Activated CD4-positive, alpha-beta T cell treated with anti-CD3 and anti-CD28 coated beads, Interleukin-2, amount 50 U/mL, for 1 hour (primary cell): Measurements from ENCODE around the gene TMEM221.

Experiments
- DNase-seq: peaks from one replicate; pipeline ENCODE4 v3.0.0-alpha.2; 2020

Gene TMEM221

DNA sequence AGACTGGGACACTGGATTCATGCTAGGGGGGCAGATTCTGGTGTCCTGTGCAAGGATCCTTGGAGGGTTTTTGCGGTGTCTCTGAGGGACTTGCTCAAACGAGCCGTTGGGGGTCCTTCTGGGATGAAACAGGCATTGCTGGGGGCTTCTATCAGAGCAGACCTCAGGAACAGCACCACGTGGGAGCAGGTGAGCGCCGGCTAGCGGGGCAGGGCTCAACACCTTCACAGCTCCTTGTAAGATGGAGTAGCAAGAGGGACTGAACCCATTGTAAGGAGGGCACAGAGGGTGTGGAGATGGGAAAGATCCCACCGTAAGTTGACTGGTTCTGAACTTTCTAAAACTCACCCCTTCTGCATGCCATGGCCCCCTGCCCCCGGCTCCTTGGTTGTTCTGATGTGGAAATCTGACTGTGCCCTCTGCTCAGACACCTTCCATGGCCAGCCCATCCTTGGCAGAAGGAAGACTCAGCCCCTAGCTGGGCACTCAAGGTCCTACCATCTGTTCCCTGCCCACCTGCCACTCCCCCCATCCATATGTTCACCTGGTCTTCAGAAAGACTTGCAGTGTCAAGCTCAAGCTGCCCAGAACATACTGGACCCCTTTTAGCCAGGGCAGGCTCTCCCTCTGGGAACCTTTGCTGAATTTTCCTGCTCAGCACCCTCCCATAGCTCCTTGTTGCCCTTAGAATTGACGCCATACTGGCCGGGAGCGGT is 23.1 kb upstream of the TMEM221 start:
- no peak for DNase-seq

DNA sequence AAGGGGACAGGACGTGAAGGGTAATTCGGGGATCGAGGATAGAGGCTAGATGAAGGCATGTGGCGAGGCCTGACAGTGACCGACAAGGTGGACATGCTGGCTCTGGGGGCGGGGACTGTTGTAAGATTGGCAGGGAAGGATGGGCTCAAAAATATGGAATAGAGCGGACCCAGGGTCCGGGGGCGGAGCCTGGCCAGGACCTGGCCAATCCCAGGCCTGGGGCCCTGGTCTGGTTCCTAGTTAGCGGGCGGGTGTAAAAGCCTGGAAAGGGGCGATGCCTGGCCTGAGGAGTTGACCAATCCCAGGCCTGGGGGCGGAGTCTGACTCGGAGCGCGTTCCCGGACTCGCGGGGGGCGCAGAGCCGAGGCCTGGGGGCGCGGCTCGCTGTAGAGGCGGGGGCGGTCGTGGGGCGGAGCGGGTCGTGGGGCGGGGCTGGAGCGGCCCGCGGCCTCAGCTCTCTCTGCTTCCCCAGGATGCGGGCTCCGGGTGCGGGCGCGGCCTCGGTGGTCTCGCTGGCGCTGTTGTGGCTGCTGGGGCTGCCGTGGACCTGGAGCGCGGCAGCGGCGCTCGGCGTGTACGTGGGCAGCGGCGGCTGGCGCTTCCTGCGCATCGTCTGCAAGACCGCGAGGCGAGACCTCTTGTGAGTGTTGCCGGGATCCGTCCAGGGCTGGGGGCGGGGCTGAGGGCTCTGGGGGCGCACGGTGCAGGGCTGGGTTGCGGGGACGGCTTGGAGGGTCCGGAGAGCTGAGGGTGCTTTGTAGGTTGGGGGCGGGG is 21.8 kb upstream of the TMEM221 start, which contains the start of gene SLC27A1:
Gene SLC27A1 (plus strand): TSS at position 457 of the 774 bp plus-strand sequence. CDS start 17 bp downstream, at position 474.
- DNase-seq = peak; percentile 86

DNA sequence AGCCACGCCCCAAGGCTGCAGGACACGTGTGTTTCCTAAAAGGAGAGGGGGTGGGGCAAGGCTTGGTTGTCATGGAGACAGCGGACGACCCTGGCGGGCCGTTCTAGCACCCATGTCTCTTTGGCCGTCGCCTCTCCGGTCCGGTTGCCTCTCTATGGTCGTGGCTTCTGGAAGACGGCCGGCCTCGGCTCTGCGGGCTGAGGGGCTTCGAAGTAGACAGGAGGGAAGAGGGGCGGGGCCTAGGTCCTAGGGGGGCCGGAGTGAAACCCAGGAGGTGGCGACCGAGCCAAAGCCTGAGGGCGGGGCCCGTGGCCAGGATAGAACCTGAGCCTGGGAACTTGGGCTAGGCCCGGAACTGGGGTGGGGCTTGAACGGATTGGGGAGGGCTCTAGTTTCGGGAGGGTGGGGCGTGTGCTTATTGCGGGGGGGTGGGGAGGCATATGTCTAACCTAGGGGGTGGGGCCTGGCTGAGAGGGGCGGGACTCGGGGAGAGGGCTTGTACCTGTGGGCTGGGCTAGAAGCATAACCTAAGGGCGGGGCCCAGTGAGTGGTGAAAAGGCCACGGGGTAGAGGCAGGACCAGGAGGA is 21.1 kb upstream of the TMEM221 start:
- peak; percentile 94 for DNase-seq

DNA sequence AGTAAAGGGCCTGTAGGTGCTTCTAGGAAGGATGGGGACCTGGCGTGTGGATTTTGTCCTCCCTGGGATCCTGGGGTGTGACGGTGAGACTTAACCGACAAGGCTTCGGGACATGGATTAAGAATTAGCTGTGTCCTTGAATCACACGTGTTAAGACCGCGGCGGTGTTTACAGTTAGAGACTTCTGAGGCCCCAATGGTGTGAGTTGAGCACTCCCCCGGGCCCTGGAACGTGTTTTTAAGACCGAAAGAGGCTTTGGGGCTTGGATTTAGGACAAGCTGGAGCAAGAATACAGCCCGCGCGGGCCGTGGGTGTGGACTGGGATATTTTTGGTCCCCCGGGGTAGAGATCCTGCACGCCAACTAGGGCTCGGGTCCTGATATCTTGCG is 20.6 kb upstream of the TMEM221 start:
- peak; percentile 13 for DNase-seq

DNA sequence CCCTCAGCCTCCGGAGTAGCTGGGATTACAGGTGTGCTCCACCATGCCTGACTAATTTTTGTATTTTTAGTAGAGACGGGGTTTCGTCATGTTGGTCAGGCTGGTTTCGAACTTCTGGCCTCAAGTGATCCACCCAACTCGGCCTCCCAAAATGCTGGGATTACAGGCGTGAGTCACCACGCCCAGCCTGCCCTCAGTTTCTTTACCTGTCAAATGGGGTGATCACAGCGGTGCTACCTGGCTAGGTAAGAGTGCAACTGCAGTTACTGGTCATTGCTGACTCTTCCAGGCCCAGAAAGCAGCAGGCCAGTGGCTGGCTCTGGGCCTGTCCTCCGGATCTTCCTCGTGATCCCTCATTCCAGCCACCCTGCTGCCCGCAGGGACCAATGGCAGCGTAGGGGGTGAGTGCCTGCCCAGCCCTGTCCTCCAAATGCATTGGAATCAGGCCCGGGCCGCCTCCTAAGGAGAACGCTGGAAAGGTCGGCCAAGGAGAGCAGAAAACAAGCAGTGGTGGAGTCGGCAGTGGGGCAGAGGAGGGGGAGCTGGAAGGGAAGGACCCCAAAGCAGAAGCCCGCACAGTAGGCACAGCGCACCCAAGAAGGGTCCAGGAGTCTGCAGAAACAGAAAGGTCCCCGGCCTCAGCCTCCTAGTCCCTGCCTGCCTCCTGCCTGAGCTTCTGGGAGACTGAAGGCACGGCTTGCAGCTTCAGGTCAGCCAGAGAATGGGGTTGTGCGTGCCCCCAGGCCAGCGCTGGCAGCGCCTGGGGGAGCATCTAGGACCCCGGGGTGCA is 20.0 kb upstream of the TMEM221 start:
- DNase-seq = no peak

DNA sequence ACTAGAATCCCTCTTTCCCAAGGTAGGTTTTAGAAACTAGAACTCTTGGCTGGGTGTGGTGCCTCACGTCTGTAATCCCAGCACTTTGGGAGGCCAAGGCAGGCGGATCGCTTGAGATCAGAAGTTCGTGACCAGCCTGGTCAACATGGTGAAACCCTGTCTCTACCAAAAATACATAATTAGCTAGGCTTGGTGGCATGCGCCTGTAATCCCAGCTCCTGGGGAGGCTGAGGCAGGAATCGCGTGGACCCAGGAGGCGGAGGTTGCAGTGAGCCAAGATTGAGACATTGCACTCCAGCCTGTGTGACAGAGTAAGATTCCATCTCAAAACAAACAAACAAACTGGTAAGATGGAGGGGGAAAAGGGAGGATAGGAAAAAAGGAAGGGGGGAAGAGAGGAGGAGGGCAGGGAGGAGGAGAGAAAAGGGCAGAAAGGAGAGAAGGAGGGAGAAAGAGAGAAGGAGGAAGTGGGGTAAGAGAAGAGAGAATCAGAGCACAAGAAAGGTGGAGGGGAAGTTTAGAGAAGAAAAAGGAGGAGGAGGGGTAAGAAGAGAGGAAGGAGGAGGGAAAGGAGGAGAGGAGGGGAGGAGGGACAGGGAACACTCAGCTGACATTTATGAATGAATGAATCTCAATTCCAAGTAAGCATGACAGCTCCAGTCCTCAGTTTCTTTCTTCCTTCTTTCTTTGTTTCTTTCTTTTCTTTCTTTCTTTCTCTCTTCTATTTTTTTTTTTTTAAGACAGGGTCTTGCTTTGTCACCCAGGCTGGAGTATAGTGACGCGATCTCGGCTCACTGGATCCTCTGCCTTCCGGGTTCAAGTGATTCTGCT is 19.2 kb upstream of the TMEM221 start:
- no peak for DNase-seq

DNA sequence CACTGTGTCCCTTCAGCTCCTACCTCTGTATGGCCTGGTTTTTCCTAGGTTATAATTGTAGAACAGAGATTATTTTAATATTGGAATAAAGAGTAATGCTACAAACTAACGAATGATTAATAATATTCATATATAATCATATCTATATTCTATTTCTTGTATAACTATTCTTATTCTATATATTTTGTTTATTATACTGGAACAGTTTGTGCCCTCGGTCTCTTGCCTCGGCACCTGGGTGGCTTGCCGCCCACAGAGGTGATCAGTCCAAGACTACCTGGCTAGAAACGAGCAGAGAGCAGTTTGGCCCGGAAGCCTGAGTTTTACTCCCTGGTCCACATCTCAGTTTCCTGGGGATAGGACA is 18.0 kb upstream of the TMEM221 start:
- no peak for DNase-seq

DNA sequence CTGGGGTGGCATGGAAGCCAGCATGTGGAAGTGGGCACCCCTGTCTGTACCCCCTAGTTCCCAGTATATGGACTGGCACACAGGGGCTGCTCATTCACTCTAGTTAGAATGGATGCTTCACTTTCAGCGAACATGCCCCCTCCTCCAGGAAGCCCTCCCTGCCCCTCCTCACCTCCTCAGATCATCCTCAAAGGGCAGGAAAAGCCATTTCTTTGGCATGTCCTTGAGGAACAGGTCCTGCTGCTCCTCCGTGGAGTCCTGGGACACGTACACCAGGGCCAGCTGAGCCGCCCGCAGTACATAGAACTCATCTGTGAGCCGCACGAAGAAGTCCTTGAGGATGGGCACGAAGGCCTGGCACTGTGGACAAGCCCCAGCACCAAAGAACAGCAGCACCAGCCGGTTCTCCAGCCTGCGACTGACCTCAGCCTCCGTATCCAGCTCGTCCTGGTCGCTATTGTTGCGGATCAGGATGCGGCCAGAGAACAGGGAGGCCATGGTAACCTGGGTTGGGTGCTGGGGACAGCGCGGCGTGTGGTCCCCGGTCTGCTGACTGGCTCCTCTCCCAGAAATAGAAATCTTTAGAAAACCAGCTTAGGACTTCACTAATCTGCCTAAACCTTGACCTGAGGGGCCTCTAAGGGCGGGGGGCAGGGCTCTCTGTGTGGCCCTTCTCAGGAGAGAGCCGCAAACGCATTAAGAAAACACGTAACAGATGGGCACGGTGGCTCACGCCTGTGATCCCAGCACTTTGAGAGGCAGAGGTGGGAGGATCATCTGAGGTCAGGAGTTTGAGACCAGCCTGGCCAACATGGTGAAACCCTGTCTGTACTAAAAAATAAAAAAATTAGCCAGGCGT is 12.1 kb upstream of the TMEM221 start, which contains the start of gene NXNL1:
Gene NXNL1 (minus strand): TSS at position 555 of the 859 bp plus-strand sequence. CDS start 57 bp downstream, at position 498.
- no peak for DNase-seq

DNA sequence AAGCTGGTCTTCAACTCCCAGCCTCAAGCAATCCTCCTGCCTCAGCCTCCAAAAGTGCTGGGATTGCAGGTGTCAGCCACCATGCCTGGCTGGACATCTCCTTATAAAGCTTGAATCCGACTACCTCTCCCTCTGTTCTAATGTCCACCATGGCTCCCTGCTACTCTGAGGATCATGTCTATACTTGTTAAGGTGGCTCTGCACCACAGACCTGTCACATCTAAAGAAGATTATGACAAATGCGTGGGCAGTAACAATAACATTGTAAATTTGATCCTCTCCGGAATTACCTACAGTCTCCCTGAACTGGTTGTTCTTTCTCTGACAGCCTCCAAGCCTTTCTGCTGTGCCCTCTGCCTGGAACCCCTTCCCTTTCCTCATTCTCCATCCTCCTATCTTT is 10.5 kb upstream of the TMEM221 start:
- no peak for DNase-seq

DNA sequence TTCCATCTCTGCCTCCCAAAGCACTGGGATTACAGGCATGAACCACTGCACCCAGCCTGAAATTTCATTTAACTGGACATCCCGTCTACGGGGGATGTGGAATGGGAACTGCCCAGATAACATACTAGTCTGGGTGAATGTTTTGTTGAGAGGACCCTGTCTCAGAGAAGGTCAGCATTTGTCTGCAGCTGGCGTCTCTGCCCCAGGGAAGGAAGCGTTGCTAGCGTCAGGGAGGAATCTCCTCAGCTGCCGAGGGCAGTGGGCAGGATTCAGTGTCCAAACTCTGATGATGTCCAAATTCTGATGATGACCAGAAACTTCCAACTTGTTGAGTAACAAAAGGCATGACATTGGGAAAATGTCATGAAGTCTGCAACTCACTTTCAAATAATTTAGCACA is 9.1 kb upstream of the TMEM221 start:
- DNase-seq = no peak

DNA sequence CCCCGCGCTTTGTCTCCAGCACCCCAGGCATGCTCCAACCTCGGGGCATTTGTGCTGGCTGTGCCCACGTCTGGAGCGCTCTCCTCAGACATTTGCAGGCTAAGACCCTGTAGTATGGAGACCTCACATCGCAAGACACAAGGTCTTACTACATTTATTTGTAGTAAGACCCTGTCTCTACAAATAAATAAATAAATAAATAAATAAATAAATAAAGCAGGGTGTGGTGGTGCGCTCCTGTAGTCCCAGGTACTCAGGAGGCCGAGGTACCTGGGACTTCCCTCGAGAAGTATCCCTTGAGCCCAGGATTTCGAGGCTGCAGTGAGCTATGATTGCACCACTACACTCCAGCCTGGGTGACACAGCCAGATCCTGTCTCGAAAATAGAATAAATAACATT is 7.7 kb upstream of the TMEM221 start:
- no peak for DNase-seq

DNA sequence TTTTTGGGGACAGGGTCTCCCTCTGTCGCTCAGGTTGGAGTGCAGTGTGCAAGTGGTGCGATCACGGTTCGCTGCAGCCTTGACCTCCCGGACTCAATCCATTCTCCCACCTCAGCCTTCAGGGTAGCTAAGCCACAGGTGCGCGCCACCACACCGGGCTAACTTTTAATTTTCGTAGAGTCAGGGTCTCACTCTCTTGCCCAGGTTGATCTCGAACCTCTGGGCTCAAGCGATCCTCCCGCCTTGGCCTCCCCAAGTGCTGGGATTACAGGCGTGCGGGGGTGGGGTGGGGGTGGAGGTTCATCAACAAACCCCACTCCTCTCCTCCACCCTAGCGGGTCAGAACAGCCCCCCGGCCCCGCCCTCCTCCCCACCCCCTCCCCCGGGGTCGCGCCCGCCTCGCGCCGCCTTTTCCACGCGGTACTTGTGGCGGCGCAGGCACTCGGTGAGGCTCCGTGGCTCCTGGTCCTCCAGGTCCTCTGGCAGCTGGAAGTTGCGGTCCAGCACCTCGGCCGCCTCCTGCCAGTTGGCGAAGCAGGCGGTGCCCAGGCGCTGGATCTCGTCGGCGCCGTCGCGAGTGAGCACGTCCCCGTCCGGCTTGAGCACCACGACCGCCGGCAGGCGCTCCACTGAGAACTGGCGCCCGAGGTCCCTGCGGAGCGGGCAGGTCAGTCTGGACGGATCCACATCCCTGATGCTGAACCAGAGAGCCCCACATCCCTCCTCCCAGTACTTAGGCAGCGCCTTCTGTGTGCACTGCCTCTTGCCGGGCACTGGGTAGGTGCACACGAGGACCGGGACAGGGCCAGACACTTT is 7.0 kb upstream of the TMEM221 start:
- DNase-seq = no peak

DNA sequence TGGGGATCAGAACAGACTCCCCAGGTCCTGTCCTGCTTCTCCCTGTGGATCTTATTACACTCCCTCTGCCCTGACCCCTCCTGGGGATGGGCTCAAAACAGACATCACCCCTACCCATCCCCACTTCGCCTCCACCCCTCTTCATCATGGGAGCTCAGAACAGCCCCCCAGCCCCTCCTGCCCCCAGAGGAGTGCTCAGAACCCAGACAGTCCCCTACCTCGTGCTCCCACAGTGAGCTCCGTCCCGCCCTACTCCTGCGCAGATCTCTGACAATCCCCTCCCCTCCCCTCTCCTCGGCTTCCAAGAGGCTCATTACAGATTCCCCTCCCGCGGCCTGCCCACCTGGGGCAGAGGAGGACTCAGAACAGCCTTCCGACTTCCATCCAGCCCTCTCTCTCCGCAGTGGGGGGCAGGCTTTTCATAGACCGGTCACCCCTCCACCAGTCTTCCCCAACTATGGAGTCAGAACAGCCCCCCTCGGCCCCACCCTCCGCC is 6.2 kb upstream of the TMEM221 start:
- DNase-seq = no peak

DNA sequence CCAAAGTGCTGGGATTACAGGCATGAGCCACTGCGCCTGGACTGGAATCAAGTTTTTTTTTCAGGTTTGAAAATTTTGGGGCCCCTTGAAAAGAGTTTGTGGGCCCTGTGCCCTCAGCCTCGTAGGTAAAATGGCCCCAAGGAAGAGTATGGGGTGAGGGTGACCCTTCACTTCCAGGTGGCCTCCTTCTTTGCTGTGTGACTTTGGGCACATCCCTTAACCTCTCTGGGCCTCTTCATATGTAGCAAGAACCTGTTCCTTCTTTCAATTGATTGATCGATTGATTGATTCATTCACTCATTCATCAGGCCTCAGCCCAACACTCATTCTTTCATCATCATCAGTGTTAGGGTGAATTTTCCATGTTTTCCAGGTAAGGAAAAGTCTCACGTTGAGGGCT is 3.4 kb upstream of the TMEM221 start:
- DNase-seq = no peak

DNA sequence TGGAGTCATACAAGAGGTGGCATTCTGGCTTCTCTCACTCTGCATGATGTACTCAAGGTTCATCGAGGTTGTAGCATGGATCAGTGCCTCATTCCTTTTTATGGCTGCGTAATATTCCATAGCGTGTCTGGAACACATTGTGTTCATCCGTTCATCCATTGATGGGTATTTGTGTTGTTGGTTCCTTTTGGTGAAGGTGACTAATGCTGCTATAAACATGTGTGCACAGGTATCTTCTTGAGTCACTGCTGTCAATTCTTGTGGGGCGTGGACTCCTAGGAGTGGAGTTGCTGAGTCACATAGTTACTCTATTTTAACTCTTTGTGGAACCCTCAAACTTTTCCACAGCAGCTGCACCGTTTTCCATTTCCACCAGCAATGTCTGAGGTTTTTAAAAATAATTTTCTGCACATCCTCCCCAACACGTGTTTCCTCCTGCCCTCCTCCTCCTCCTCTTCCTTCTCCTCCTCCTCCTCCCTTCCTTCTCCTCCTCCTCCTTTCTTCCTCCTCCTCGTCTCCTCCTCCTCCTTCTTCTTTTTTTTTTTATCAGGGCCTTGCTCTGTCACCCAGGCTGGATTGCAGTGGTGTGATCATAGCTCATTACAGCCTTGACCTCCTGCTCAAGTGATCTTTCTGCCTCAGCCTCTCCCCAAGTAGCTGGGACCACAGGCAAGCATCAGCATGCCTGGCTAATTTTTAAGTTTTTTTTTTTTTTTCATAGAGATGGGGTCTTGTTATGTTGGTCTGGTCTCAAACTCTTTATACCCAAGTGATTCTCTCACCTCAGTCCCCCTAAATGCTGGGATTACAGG is 2.0 kb upstream of the TMEM221 start:
- DNase-seq = no peak

DNA sequence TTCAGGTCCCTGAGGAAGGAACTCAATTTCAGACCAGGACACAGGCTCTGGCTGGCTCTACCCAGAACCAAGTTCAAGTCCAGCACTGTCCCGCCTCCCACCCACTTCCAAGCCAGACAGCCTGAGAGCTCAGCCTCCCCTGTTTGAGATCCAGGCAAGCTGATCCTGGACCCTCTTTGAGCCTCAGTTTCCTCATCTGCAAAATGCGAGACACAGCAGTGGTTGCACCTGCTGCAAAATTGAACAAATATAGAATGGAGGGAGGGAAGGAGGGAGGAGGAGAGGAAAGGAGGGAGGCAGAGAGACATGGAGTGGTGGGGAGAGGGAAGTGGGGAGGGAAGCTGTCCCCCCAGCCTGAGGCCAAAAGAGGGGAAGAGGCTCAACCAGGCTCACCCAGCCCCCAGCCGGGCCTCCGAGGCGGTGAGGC is 751 bp downstream of the TMEM221 start:
- DNase-seq = no peak

DNA sequence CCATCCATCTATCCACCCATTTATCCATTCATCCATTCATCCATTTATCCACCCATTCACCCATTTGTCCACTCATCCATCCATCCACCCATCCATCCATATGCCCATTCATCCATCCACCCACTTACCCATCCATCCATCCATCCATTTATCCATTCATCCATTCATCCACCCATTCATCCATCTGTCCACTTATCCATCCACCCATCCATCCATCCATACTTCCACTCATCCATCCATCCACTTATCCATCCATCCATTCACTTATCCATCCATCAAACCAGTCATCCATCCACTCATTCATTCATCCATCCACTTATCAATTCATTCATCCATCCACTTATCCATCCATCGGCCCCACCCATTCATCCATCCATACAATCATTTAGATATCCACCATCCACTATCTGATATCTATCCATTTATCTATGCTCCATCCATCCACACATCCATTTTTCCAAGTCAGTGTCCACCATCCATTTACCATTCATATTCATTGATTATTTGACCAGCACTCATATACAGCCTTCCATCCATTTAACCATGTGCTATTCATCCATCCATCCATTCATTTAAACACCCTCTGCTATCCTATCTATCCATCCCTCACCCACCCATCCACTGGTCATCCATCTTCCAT is 2.8 kb downstream of the TMEM221 start:
- no peak for DNase-seq

DNA sequence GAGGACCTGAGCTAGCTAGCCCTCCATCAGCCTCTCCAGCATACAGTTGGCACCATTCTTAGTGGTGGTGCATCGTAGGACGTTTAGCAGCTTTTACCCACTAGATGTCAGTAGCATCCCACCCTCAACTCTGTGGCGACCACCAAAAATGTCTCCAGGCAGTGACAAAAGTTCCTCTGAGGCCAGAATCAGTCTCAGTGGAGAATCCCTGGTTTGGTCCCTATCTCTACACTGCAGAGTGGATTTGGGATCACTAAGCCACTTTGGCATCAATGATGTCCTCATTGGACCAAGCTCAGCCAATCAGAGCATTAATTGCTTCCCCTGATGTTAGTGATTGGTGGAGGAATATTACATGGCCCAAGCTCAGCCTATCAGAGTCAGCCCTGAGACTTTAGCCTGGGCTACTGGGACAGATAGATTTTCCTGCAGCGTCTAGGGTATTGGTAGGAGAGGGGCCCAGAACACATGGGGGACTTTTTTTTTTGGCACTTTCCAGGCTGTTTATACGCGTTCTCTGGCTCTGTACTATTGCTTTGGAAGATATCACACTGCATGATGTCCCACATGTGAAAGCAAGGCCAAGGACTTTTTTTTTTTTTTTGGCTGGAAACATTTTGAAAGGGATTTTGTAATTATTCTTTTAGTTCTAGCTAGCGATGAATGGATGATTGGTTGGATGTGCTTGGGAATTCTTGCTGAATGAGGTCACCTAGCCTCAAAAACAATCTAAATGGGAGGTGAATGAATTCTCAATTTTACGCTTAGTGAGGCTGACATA is 7.0 kb downstream of the TMEM221 start:
- DNase-seq = no peak
